Erythroblast (primary cell): ENCODE data around the gene TRAPPC6A.

Source experiments
- GATA1 ChIP-seq: IDR thresholded peaks from 2 replicates; pipeline ENCODE4 v1.6.1; 2011; ENCODE audit warnings: low read depth, mild to moderate bottlenecking, control low read depth, low read length, moderate library complexity
- POLR2A ChIP-seq: IDR thresholded peaks from 2 replicates; pipeline ENCODE4 v1.6.1; 2011; ENCODE audit warnings: mild to moderate bottlenecking, low read length

- TF ChIP-seq POLR2A (no peak), GATA1 (no peak)
These were observed 8.7 kb upstream of the TRAPPC6A start for GRCh38 chr19:45186509-45187334.
